Activated T-cell treated with anti-CD3 and anti-CD28 coated beads, Interleukin-2, amount 50 U/mL, for 4 hours (primary cell): ENCODE data around the gene ADGRL1. TPM values are rescaled to one million over a fixed set of nuclear protein-coding genes. Genes with fewer than 3 reads are reported as not detected.

Source experiments
- ATAC-seq, 2 donors: fragments of 200-7000 bp; cut with Tn5 transposase; one replicate each; pipeline ENCODE4 v1.10.0; 2021
- DNase-seq: peaks from one replicate; pipeline ENCODE4 v3.0.0-alpha.2; 2020
- H3K27me3 Mint-ChIP-seq: one replicate; pipeline ENCODE4 v1.8.0; 2021; ENCODE audit warnings: low read depth, mixed read lengths
- H3K36me3 Mint-ChIP-seq: one replicate; pipeline ENCODE4 v1.8.0; 2022; ENCODE audit warnings: mixed read lengths; ENCODE audit not compliant: insufficient read depth
- H3K4me1 Mint-ChIP-seq: one replicate; pipeline ENCODE4 v1.8.0; 2021; ENCODE audit warnings: low read depth, mixed read lengths
- H3K4me3 Mint-ChIP-seq: one replicate; pipeline ENCODE4 v1.8.0; 2021; ENCODE audit warnings: mild to moderate bottlenecking, moderate library complexity, mixed read lengths
- H3K9me3 Mint-ChIP-seq: one replicate; pipeline ENCODE4 v1.8.0; 2021; ENCODE audit warnings: mixed read lengths
- total RNA-seq, 3 donors: library from RNA; stranded (reverse); gene quantifications; one replicate each; pipeline ENCODE4 v1.2.1, GENCODE V29; 2021

The ADGRL1 gene
- total RNA-seq, 3 donors from 2014 or later = 22.2 to 30.2 (median 23.6) TPM

DNA sequence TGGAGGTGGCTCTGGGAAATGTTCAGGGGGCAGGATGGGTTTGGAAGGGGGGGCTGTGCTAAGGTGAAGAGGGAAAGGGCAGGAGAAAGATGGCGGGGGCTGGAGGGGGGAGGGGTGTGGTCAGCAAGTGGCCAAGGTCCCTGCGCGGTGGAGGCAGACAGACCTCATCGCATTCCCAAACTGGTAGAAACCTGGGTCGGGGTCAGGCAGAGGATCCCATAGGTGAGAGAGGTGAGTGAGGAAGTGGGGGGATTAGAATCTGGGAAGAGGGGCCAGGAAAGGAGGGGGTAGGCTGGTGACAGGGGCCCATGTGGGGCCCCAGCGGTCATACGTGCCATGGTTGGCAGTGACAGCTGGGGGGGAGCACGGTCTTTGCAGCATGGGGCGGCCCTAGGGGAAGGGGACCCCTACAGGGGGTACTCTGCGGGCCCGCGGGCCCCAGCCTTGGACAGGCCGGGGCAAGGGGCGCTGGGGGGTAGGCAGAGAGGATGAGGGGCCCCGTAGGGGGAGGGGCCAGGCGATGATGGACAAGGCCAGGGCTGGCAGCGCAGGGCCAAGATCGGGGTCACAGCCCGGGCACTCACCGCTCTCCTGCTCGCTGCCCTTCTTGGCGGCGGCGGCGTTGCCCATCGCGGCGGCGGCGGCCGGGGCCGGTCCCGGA lies 88.9 kb downstream of the ADGRL1 start:
- Mint-ChIP-seq H3K27me3 (no peaks in the 10 kb centered on the region), H3K4me1 (peaks cover 39% of the 10 kb centered on the region), H3K36me3 (no peaks in the 10 kb centered on the region), H3K9me3 (no peaks in the 10 kb centered on the region), H3K4me3 (peak overlapping the region; percentile 90)
- DNase-seq = no peak
- peak; percentile 3 for ATAC-seq

DNA sequence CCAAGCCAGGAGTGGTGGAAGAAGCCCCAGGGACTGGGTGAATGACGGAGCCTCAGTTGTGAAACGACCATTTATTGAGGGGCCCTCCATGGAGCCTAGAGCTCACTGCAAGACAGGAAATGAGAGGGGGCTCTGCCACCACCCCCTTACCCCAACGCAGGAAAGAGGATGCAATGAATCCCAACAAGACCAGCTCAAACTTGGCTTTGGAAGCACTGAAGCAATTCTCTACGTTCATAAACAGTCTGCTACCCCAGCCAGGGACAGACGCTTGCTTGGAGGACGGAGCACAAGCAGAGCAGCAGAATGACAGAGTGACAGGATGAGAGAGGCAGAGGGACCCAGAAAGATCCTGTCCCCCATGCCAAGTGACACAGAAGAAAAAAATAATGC lies 89.4 kb downstream of the ADGRL1 start:
- Mint-ChIP-seq H3K4me1 (peaks cover 44% of the 10 kb centered on the region), H3K36me3 (no peaks in the 10 kb centered on the region), H3K9me3 (no peaks in the 10 kb centered on the region), H3K4me3 (peak overlapping the region; percentile 90), H3K27me3 (no peaks in the 10 kb centered on the region)
- DNase-seq (no peak), ATAC-seq (no peak)

DNA sequence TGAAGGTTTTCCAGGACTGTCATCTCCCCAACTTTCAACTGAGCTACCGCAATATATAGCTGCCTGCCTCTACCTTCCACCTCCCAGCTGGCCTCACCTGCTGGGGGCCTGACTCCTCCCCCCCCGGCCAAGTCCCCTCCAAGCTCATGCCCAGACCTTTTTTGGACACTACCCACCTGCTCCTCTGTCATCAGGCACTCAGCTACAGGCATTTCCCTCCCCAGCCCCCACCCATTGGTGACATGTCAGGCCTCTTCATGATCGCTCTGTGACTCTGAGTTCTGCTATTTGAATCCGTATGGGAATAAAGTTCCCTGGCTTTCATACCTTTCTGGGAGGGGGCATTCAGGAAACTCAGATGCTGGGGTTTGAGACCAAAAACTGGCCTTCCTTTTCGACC lies 90.2 kb downstream of the ADGRL1 start:
- peak overlapping the region; percentile 90 for H3K4me3 Mint-ChIP-seq
- H3K27me3 Mint-ChIP-seq = no peaks in the 10 kb centered on the region
- DNase-seq (no peak), ATAC-seq (no peak)
- peaks cover 44% of the 10 kb centered on the region for H3K4me1 Mint-ChIP-seq
- no peaks in the 10 kb centered on the region for H3K36me3 Mint-ChIP-seq
- no peaks in the 10 kb centered on the region for H3K9me3 Mint-ChIP-seq

DNA sequence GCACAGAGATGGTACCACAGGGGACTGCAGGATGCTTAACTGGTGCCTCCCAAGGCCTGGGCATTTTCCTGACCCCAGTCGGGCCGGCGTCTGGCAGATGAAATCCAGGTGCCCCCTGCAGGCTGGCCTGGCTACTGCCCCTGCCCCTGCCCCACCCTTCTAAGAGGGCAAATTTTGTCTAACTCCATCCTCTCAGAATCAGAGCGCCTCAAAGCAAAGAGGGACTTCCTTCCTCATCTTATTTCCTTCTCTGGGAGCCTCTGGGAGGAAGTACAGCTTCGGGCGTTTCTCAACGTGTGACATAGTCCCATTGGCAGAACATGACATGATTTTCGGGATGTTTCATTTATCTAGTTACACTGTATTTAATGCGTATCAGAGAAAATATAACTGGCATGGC lies 91.1 kb downstream of the ADGRL1 start:
- no peaks in the 10 kb centered on the region for H3K9me3 Mint-ChIP-seq
- H3K36me3 Mint-ChIP-seq = no peaks in the 10 kb centered on the region
- peaks cover 44% of the 10 kb centered on the region for H3K4me1 Mint-ChIP-seq
- H3K4me3 Mint-ChIP-seq = peak overlapping the region; percentile 37
- DNase-seq = peak; percentile 48
- H3K27me3 Mint-ChIP-seq = no peaks in the 10 kb centered on the region
- ATAC-seq = no peak

GRCh38 chr19:14114439-14114838 lies 91.5 kb downstream of the ADGRL1 start:
- H3K4me3 Mint-ChIP-seq = no peak overlapping the region
- H3K4me1 Mint-ChIP-seq = peaks cover 44% of the 10 kb centered on the region
- H3K36me3 Mint-ChIP-seq = no peaks in the 10 kb centered on the region
- ATAC-seq = no peak
- no peaks in the 10 kb centered on the region for H3K9me3 Mint-ChIP-seq
- no peak for DNase-seq
- no peaks in the 10 kb centered on the region for H3K27me3 Mint-ChIP-seq

- no peaks in the 10 kb centered on the region for H3K36me3 Mint-ChIP-seq
- peak; percentile 32 for DNase-seq
- peaks cover 40% of the 10 kb centered on the region for H3K4me1 Mint-ChIP-seq
- no peak overlapping the region for H3K4me3 Mint-ChIP-seq
- ATAC-seq = no peak
- no peaks in the 10 kb centered on the region for H3K9me3 Mint-ChIP-seq
- H3K27me3 Mint-ChIP-seq = no peaks in the 10 kb centered on the region
Observed at GRCh38 chr19:14113762-14114414, 92.1 kb downstream of the ADGRL1 start.

- H3K4me3 Mint-ChIP-seq = no peak overlapping the region
- H3K4me1 Mint-ChIP-seq = peaks cover 35% of the 10 kb centered on the region
- H3K27me3 Mint-ChIP-seq = no peaks in the 10 kb centered on the region
- no peak for DNase-seq
- H3K36me3 Mint-ChIP-seq = no peaks in the 10 kb centered on the region
- H3K9me3 Mint-ChIP-seq = no peaks in the 10 kb centered on the region
- no peak for ATAC-seq
Observed at GRCh38 chr19:14112809-14113385, 93.1 kb downstream of the ADGRL1 start.

GRCh38 chr19:14112051-14112808 lies 93.7 kb downstream of the ADGRL1 start:
- no peaks in the 10 kb centered on the region for H3K36me3 Mint-ChIP-seq
- no peak overlapping the region for H3K4me3 Mint-ChIP-seq
- DNase-seq (no peak), ATAC-seq (no peak)
- H3K4me1 Mint-ChIP-seq = peaks cover 35% of the 10 kb centered on the region
- no peaks in the 10 kb centered on the region for H3K9me3 Mint-ChIP-seq
- H3K27me3 Mint-ChIP-seq = no peaks in the 10 kb centered on the region

- no peaks in the 10 kb centered on the region for H3K36me3 Mint-ChIP-seq
- no peaks in the 10 kb centered on the region for H3K27me3 Mint-ChIP-seq
- no peak overlapping the region for H3K4me3 Mint-ChIP-seq
- no peaks in the 10 kb centered on the region for H3K9me3 Mint-ChIP-seq
- ATAC-seq (no peak), DNase-seq (no peak)
- peaks cover 31% of the 10 kb centered on the region for H3K4me1 Mint-ChIP-seq
Observed at GRCh38 chr19:14111486-14111885, 94.5 kb downstream of the ADGRL1 start.

DNA sequence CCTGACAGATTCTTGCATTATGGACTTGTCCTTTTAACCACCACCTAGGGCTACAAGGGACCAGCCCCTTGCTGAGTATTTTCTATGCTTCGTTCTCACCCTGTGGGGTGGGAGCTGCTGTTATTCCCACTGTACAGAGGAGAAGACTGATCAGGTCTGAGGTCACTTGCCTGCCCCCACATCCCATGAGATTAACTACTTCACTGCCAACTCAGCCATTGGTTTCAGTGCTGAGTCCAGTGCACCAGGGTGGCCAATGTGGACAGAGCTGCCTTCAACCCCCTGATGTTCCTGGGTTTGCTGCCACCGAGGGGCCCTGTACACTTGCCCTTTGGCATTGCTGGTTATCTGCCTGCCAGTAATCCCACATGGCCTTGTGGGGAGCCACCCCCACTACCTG lies 95.3 kb downstream of the ADGRL1 start:
- DNase-seq = no peak
- no peak for ATAC-seq
- Mint-ChIP-seq H3K4me3 (no peak overlapping the region), H3K9me3 (no peaks in the 10 kb centered on the region), H3K4me1 (peaks cover 24% of the 10 kb centered on the region), H3K36me3 (peaks cover 1% of the 10 kb centered on the region), H3K27me3 (no peaks in the 10 kb centered on the region)

- Mint-ChIP-seq H3K27me3 (no peaks in the 10 kb centered on the region), H3K9me3 (no peaks in the 10 kb centered on the region), H3K36me3 (peaks cover 5% of the 10 kb centered on the region), H3K4me3 (no peak overlapping the region), H3K4me1 (peaks cover 5% of the 10 kb centered on the region)
- ATAC-seq (no peak), DNase-seq (no peak)
Observed at GRCh38 chr19:14107581-14108461, 98.1 kb downstream of the ADGRL1 start.

DNA sequence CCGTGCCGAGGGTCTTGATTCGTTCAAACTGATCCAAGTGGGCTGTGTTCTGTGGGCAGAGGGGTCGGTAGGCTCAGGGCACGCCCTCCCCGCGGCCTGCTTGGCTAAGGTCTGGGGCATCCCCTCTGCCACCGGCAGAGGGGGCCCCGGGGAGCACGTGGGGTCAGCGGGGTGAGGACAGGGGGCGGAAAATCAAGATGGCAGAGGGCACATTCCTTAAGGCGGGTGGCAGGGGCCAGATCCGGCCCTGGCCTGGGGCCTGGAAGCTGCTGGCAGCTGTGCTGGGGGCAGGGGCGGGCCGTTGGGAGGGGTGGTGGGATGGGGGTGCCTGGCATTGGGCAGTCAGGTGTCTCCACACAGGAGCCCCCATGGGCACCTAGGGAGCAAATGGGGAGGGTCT lies 99.1 kb downstream of the ADGRL1 start:
- no peak for DNase-seq
- Mint-ChIP-seq H3K9me3 (no peaks in the 10 kb centered on the region), H3K27me3 (no peaks in the 10 kb centered on the region), H3K4me1 (peaks cover 4% of the 10 kb centered on the region), H3K36me3 (peaks cover 5% of the 10 kb centered on the region), H3K4me3 (no peak overlapping the region)
- no peak for ATAC-seq

DNA sequence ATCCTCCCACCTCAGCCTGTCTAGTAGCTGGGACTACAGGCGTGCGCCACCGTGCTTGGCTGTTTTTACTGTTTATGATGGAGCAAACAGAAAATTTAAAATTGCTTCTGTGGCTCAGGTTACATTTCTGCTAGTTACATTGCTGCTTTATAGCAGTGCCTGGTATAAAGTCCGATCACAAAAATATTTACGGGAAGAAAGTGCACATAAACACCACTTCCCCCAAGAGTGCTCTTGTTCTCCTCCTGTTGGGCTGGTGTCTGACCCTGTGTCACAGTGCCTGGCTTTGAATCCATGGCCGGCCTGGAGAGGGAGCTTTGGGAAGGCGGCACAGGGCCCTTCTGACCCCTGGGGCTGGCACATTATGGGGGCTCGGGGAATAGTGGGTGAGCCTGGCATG lies 100.3 kb downstream of the ADGRL1 start:
- peaks cover 9% of the 10 kb centered on the region for H3K36me3 Mint-ChIP-seq
- ATAC-seq (no peak), DNase-seq (no peak)
- H3K9me3 Mint-ChIP-seq = no peaks in the 10 kb centered on the region
- H3K4me3 Mint-ChIP-seq = no peak overlapping the region
- no peaks in the 10 kb centered on the region for H3K4me1 Mint-ChIP-seq
- no peaks in the 10 kb centered on the region for H3K27me3 Mint-ChIP-seq

- peaks cover 9% of the 10 kb centered on the region for H3K36me3 Mint-ChIP-seq
Observed at GRCh38 chr19:14103310-14103709, 102.7 kb downstream of the ADGRL1 start.

More at GRCh38 chr19:14103310-14103709, 102.7 kb downstream of the ADGRL1 start:
- Mint-ChIP-seq H3K4me3 (no peak overlapping the region), H3K27me3 (no peaks in the 10 kb centered on the region), H3K4me1 (no peaks in the 10 kb centered on the region), H3K9me3 (no peaks in the 10 kb centered on the region)
- DNase-seq = no peak
- ATAC-seq = no peak
